Measurements from ENCODE around the gene TSR3.
A peak's percentile ranks its signal among the peaks of the same experiment; 100 is the strongest.

The TSR3 gene

GRCh38 chr16:1312467-1312816, 39.2 kb downstream of the TSR3 start:
- Mint-ChIP-seq H3K9me3 (no peaks in the 10 kb centered on the region), H3K36me3 (peaks cover 37% of the 10 kb centered on the region), H3K27ac (no peak overlapping the region), H3K4me1 (peaks cover 39% of the 10 kb centered on the region), H3K27me3 (no peaks in the 10 kb centered on the region), H3K4me3 (peak overlapping the region; percentile 26)
- DNase-seq = no peak
- CTCF ChIA-PET = interaction anchor here (0.8 kb wide), 1 partner anchor 11 kb away, joined by 3 read pairs; no protein-coding TSS in a partner anchor

- Mint-ChIP-seq H3K9me3 (no peaks in the 10 kb centered on the region), H3K4me3 (peak overlapping the region; percentile 97), H3K27me3 (no peaks in the 10 kb centered on the region), H3K27ac (no peak overlapping the region), H3K4me1 (peaks cover 39% of the 10 kb centered on the region), H3K36me3 (peaks cover 34% of the 10 kb centered on the region)
- CTCF ChIA-PET = interaction anchor here (0.8 kb wide), 1 partner anchor 11 kb away, joined by 3 read pairs; no protein-coding TSS in a partner anchor
- no peak for DNase-seq
These were observed 39.8 kb downstream of the TSR3 start for GRCh38 chr16:1311738-1312466.

- H3K4me3 Mint-ChIP-seq = peak overlapping the region; percentile 97
- peaks cover 42% of the 10 kb centered on the region for H3K4me1 Mint-ChIP-seq
- no peaks in the 10 kb centered on the region for H3K9me3 Mint-ChIP-seq
- CTCF ChIA-PET = no interaction called here
- H3K36me3 Mint-ChIP-seq = peaks cover 32% of the 10 kb centered on the region
- no peak for DNase-seq
- H3K27ac Mint-ChIP-seq = peak overlapping the region; percentile 93
- no peaks in the 10 kb centered on the region for H3K27me3 Mint-ChIP-seq
These were observed 40.4 kb downstream of the TSR3 start for GRCh38 chr16:1311212-1311737.

- Mint-ChIP-seq H3K4me3 (peak overlapping the region; percentile 97), H3K27ac (peak overlapping the region; percentile 93), H3K36me3 (peaks cover 28% of the 10 kb centered on the region), H3K9me3 (no peaks in the 10 kb centered on the region), H3K4me1 (peaks cover 47% of the 10 kb centered on the region), H3K27me3 (no peaks in the 10 kb centered on the region)
- DNase-seq = peak; percentile 69
- CTCF ChIA-PET = no interaction called here
These were observed 40.9 kb downstream of the TSR3 start for GRCh38 chr16:1310832-1311200.

- CTCF ChIA-PET = no interaction called here
- Mint-ChIP-seq H3K4me3 (peak overlapping the region; percentile 97), H3K36me3 (peaks cover 24% of the 10 kb centered on the region), H3K27me3 (no peaks in the 10 kb centered on the region), H3K4me1 (peaks cover 48% of the 10 kb centered on the region), H3K9me3 (no peaks in the 10 kb centered on the region), H3K27ac (peak overlapping the region; percentile 93)
- DNase-seq = peak; percentile 73
These were observed 41.5 kb downstream of the TSR3 start for GRCh38 chr16:1309888-1310831.

- CTCF ChIA-PET = no interaction called here
- no peaks in the 10 kb centered on the region for H3K9me3 Mint-ChIP-seq
These were observed 42.4 kb downstream of the TSR3 start, which contains the start of gene UBE2I for GRCh38 chr16:1308977-1309885. TSS of gene UBE2I (plus strand) at chr16:1309636. CDS start at chr16:1314031, 4,395 bp downstream.

GRCh38 chr16:1308036-1308976, 43.4 kb downstream of the TSR3 start:
- Mint-ChIP-seq H3K4me1 (peaks cover 60% of the 10 kb centered on the region), H3K27me3 (peaks cover 3% of the 10 kb centered on the region), H3K36me3 (peaks cover 19% of the 10 kb centered on the region), H3K4me3 (peak overlapping the region; percentile 81), H3K9me3 (no peaks in the 10 kb centered on the region), H3K27ac (peak overlapping the region; percentile 98)
- CTCF ChIA-PET = no interaction called here
- no peak for DNase-seq

More at GRCh38 chr16:1308977-1309885, 42.4 kb downstream of the TSR3 start, which contains the start of gene UBE2I:
- Mint-ChIP-seq H3K27me3 (peaks cover 2% of the 10 kb centered on the region), H3K4me3 (peak within 1 kb of the TSS; percentile 97), H3K36me3 (peaks cover 21% of the 10 kb centered on the region), H3K27ac (peak within 1 kb of the TSS; percentile 98), H3K4me1 (peaks cover 55% of the 10 kb centered on the region)
- DNase-seq = peak; percentile 97

GRCh38 chr16:1306334-1306733, 45.3 kb downstream of the TSR3 start:
- Mint-ChIP-seq H3K27me3 (peaks cover 10% of the 10 kb centered on the region), H3K4me1 (peaks cover 56% of the 10 kb centered on the region), H3K9me3 (no peaks in the 10 kb centered on the region), H3K4me3 (peak overlapping the region; percentile 29), H3K27ac (peak overlapping the region; percentile 80), H3K36me3 (peaks cover 13% of the 10 kb centered on the region)
- no peak for DNase-seq
- CTCF ChIA-PET = no interaction called here

- DNase-seq = no peak
- Mint-ChIP-seq H3K27ac (peak overlapping the region; percentile 81), H3K9me3 (no peaks in the 10 kb centered on the region), H3K4me1 (peaks cover 52% of the 10 kb centered on the region), H3K4me3 (no peak overlapping the region), H3K36me3 (peaks cover 9% of the 10 kb centered on the region), H3K27me3 (peaks cover 13% of the 10 kb centered on the region)
- CTCF ChIA-PET = no interaction called here
These were observed 45.9 kb downstream of the TSR3 start for GRCh38 chr16:1305823-1306222.

- Mint-ChIP-seq H3K27ac (no peak overlapping the region), H3K36me3 (no peaks in the 10 kb centered on the region), H3K4me1 (peaks cover 41% of the 10 kb centered on the region), H3K4me3 (no peak overlapping the region), H3K9me3 (no peaks in the 10 kb centered on the region), H3K27me3 (peaks cover 47% of the 10 kb centered on the region)
- no peak for DNase-seq
- CTCF ChIA-PET = interaction anchor here (0.6 to 1.1 kb wide), 3 partner anchors 11 to 56 kb away, joined by 3 read pairs; no protein-coding TSS in a partner anchor
These were observed 50.1 kb downstream of the TSR3 start for GRCh38 chr16:1301562-1301961.

GRCh38 chr16:1300664-1301476, 50.8 kb downstream of the TSR3 start:
- no peak overlapping the region for H3K4me3 Mint-ChIP-seq
- no peak overlapping the region for H3K27ac Mint-ChIP-seq

GRCh38 chr16:1299868-1300203, 51.8 kb downstream of the TSR3 start:
- Mint-ChIP-seq H3K4me3 (no peak overlapping the region), H3K36me3 (no peaks in the 10 kb centered on the region), H3K9me3 (no peaks in the 10 kb centered on the region), H3K4me1 (peaks cover 29% of the 10 kb centered on the region), H3K27me3 (peaks cover 58% of the 10 kb centered on the region), H3K27ac (no peak overlapping the region)
- CTCF ChIA-PET = interaction anchor here (0.6 to 1.3 kb wide), 3 partner anchors 20 to 101 kb away, joined by 3 to 5 read pairs (median 3); no protein-coding TSS in a partner anchor
- DNase-seq = no peak

More at GRCh38 chr16:1300664-1301476, 50.8 kb downstream of the TSR3 start:
- no peaks in the 10 kb centered on the region for H3K36me3 Mint-ChIP-seq
- peaks cover 49% of the 10 kb centered on the region for H3K27me3 Mint-ChIP-seq
- CTCF ChIA-PET = interaction anchor here (0.6 to 1.3 kb wide), 5 partner anchors 11 to 56 kb away, joined by 3 to 5 read pairs (median 3); no protein-coding TSS in a partner anchor
- peak; percentile 84 for DNase-seq
- peaks cover 34% of the 10 kb centered on the region for H3K4me1 Mint-ChIP-seq
- H3K9me3 Mint-ChIP-seq = no peaks in the 10 kb centered on the region
